HUDEP-2 (cell line): ENCODE data around the gene PRDM5.
"Not testable (repeated sequence)": the region's sequence is repeated elsewhere in the genome, so short reads cannot be mapped to it uniquely, and the experiment has no call there.

ENCODE experiments used
- DNase-seq, 76 experiments: peaks; one replicate each; lab custom pipeline; 2025; ENCODE audit not compliant: unreplicated experiment in 76 of 76; lab: John Stamatoyannopoulos, UW

Gene PRDM5

GRCh38 chr4:120664851-120665250 is 257.7 kb downstream of the PRDM5 start:
- no peak for DNase-seq

DNA sequence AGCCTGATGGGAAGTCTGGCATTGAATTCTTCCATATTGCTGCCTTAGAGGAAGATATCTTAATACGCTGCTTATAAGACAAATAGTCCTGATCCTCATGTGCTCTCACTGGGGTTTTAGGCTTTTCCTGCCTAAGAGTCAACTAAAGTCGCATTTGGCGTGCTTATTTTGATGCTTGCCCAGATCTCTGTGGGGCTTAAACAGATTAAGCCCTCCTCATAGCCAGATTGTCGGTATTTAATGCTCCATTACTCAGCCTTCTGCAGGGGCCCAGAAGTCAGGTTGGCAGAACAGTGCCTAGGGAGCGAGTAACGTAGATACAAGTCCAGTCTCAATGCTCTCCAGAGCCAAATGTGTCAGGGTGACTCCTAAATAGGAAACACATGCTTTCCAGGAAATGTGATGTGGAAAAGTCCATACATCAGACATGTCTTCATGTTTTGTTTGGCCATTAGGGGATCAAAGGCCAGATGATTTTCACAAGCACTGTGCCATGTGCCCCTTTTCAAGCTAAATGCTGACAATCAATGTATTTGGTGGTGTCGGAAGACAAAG is 262.8 kb downstream of the PRDM5 start:
- DNase-seq: no peak

- DNase-seq: no peak
Measured at GRCh38 chr4:120658772-120659171, 263.8 kb downstream of the PRDM5 start.

- DNase-seq: no peak
Measured at GRCh38 chr4:120653804-120654573, 268.5 kb downstream of the PRDM5 start.

GRCh38 chr4:120648336-120648735 is 274.2 kb downstream of the PRDM5 start:
- not testable (repeated sequence) for DNase-seq
